GM13977 (cell line): ENCODE measurements around the gene REC114.
"Not testable (repeated sequence)": the region's sequence is repeated elsewhere in the genome, so short reads cannot be mapped to it uniquely, and the experiment has no call there.

ENCODE experiments used
- DNase-seq: peaks from one replicate; pipeline ENCODE4 v3.0.0; 2012; ENCODE audit warnings: low spot score
- in situ Hi-C: fragments of 300-500 bp; cut with MboI; formaldehyde crosslinking; loops from one replicate; pipeline ENCODE4 v1.12.0; 2022; ENCODE audit warnings: low sequenced_read_pairs, low pct_unique_long_range_greater_than_20kb, mixed read lengths, inconsistent platforms; ENCODE audit not compliant: unreplicated experiment
- TF ChIP-seq, protein P1 (sequence below): IDR thresholded peaks from 2 replicates; pipeline ENCODE4 v1.5.1; 2012; ENCODE audit warnings: mild to moderate bottlenecking, control low read depth; ENCODE audit not compliant: insufficient read depth; ENCODE audit errors: extremely low read depth, missing control alignments

Gene REC114

DNA sequence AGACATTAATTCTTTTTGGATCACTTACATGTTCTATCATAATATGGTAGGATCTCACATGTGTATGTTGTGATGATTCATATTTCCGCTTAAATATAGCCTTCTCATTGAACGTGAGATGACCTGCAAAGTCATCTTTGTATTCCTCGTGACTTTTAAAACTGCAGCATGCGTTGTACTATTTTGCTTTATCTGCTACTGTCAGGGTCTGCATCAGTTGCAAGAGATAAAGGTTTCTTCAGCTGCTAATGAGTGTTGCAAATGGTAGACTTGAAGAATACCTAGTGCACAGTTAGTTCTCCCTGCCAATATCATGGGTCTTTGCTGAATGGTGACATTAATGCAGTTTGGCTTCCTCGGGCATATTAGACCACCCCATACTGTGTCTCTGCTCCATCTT lies 31.8 kb downstream of the REC114 start:
- TF ChIP-seq, protein P1, sequence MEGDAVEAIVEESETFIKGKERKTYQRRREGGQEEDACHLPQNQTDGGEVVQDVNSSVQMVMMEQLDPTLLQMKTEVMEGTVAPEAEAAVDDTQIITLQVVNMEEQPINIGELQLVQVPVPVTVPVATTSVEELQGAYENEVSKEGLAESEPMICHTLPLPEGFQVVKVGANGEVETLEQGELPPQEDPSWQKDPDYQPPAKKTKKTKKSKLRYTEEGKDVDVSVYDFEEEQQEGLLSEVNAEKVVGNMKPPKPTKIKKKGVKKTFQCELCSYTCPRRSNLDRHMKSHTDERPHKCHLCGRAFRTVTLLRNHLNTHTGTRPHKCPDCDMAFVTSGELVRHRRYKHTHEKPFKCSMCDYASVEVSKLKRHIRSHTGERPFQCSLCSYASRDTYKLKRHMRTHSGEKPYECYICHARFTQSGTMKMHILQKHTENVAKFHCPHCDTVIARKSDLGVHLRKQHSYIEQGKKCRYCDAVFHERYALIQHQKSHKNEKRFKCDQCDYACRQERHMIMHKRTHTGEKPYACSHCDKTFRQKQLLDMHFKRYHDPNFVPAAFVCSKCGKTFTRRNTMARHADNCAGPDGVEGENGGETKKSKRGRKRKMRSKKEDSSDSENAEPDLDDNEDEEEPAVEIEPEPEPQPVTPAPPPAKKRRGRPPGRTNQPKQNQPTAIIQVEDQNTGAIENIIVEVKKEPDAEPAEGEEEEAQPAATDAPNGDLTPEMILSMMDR = no peak
- in situ Hi-C loops = no loop called here
- DNase-seq = no peak

DNA sequence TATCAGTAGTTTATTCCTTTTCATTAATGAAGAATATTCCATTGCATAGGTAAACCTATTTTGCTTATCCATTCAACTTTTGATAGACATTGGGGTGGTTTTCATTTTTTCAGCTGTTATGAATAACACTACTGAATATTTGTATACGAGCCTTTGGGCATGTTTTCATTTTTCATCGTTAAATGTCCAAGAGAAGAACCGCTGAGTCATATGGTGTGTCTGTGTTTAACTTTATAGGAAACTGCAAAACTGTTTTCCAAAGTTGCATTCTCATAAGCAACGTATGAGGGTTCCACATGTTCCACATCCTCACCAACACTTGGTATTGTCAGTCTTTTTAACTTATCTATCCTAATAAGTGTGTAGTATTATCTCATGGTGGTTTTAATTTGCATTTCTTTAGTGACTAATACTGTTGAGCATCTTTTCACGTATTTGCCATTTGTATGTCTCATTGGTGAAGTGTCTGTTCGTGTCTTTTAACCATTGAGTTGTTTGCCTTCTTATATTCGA lies 33.8 kb downstream of the REC114 start:
- TF ChIP-seq, protein P1 = no peak
- DNase-seq = no peak
- in situ Hi-C loops = no loop called here

DNA sequence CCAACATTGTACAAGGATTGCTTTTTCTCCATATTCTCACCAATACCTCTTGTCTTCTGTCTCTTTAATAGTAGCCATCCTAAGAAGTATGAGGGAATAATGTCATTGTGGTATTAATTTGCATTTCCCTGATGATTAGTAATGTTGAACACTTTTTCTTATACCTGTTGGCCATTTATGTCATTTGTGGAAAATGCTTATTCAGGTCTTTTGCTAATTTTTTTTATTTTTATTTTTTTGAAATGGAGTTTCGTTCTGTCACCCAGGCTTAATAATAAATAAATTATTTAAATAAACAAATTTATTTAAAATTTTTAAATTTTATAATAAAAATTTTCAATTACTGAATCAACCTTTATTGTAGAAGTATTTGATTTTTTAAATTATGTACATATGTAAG lies 37.1 kb downstream of the REC114 start:
- no peak for DNase-seq
- in situ Hi-C loops = no loop called here
- TF ChIP-seq, protein P1 = no peak

DNA sequence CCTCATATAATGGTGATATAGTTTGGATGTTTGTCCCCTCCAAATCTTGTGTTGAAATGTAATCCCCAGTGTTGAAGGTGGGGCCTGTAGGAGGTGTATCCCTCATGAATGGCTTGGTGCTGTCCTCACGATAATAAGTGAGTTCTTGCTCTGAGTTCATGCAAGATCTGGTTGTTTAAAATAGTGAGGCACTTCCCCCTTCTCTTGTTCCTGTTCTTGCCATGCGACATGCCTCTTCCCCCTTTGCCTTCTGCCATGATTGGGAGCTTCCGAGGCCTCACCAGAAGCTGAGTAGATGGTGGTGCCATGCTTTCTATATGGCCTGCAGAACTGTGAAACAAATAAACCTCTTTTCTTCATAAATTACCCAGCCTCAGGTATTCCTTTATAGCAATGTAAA lies 39.2 kb downstream of the REC114 start:
- no peak for DNase-seq
- in situ Hi-C loops = no loop called here
- TF ChIP-seq, protein P1 = no peak

DNA sequence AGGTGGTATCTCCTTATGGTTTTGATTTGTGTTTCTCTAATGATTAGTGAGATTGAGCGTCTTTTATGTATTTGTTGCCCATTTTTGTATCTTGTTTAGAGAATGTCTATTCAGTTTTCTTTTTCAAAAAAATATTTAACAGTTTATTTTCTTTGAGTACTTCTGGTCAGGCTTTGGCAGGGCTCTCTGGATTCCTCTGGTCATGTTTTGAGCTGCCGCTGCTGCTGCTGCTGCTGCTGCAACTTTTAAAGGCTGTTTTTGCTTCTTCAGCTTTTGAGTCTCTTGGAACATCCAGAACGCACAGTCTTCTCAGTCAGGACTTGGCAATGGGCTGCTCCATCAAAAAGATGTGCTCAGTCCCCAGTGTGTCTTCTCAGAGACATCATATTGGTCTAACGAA lies 40.1 kb downstream of the REC114 start:
- TF ChIP-seq, protein P1 = no peak

DNA sequence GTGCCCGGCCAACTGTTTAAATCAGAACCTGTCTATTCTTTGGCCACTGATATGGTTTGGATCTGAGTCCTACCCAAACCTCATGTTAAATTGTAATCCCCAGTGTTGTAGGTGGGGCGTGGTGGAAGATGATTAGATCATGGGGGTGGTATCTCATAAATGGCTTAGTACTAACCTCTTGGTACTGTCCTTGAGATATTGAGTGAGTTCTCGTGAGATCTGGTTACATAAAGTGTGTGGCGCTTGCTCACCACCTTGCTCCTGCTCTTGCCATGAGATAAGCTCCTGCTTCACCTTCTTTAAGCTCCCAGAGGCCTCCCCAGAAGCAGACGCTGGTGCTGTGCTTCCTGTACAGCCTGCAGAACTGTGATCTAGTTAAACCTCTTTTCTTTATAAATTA lies 42.4 kb downstream of the REC114 start:
- DNase-seq = no peak
- in situ Hi-C loops = no loop called here
- TF ChIP-seq, protein P1 = no peak

More for the DNA sequence above, 40.1 kb downstream of the REC114 start:
- no peak for DNase-seq
- in situ Hi-C loops = no loop called here

DNA sequence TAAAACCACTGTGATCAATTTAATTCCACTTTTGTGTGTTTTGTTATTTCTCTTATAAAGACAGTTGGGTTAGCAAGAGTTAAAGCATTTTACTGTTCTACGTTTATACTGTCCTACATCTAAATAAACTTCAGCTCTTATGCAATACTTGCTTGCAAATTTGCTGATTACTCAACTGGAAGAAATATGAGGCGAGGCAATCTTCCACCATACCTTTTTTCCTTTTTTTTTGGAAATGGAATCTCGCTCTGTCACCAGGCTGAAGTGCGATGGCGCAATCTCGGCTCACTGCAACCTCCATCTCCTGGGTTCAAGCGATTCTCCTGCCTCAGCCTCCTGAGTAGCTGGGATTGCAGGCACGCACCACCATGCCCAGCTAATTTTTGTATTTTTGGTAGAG lies 42.9 kb downstream of the REC114 start:
- in situ Hi-C loops, DNase-seq: not testable (repeated sequence)
